HCT116 (cell line): ENCODE data around the gene KCNIP4.

Source experiments
- CEBPB ChIP-seq: IDR thresholded peaks from 2 replicates; pipeline ENCODE4 v1.6.1; 2012; ENCODE audit warnings: low read depth
- EZH2 ChIP-seq: fragments of 200-600 bp; sonication (generic); IDR thresholded peaks from 2 replicates; pipeline ENCODE4 v1.6.1; 2017; ENCODE audit warnings: antibody characterized with exemption, mixed run types
- EZH2phosphoT487 ChIP-seq: fragments of 200-600 bp; IDR thresholded peaks from 2 replicates; pipeline ENCODE4 v1.6.1; 2018; ENCODE audit warnings: antibody characterized with exemption, borderline replicate concordance
- FOSL1 ChIP-seq: IDR thresholded peaks from 2 replicates; pipeline ENCODE4 v1.6.1; 2012; ENCODE audit warnings: low read depth
- POLR2A ChIP-seq: IDR thresholded peaks from 2 replicates; pipeline ENCODE4 v1.7.0; 2011; ENCODE audit warnings: borderline replicate concordance; ENCODE audit not compliant: insufficient read depth, insufficient read length; ENCODE audit errors: extremely low read depth
- POLR2AphosphoS5 ChIP-seq: IDR thresholded peaks from 2 replicates; pipeline ENCODE4 v1.6.1; 2011; ENCODE audit warnings: mild to moderate bottlenecking, low read depth, low read length, moderate library complexity
- REST ChIP-seq: IDR thresholded peaks from 2 replicates; pipeline ENCODE4 v1.6.1; 2012; ENCODE audit warnings: low read depth
- YY1 ChIP-seq: IDR thresholded peaks from 2 replicates; pipeline ENCODE4 v1.6.1; 2011; ENCODE audit warnings: low read length, low read depth, moderate library complexity, mild to moderate bottlenecking; ENCODE audit not compliant: insufficient replicate concordance; ENCODE audit errors: extremely low read depth
- ZBTB33 ChIP-seq: IDR thresholded peaks from 2 replicates; pipeline ENCODE4 v1.6.1; 2011; ENCODE audit warnings: mild to moderate bottlenecking, low read length, moderate library complexity; ENCODE audit not compliant: insufficient replicate concordance; ENCODE audit errors: extremely low read depth
- ZFX ChIP-seq: fragments of 450-650 bp; IDR thresholded peaks from 2 replicates; pipeline ENCODE4 v1.6.1; 2017
- ZNF274 ChIP-seq: fragments of 200-500 bp; sonication (Bioruptor generic); IDR thresholded peaks from 2 replicates; pipeline ENCODE4 v1.6.1; 2014; ENCODE audit warnings: mild to moderate bottlenecking, low read depth, low read length, inconsistent platforms
- TF ChIP-seq, protein P1 (sequence below): IDR thresholded peaks from 2 replicates; pipeline ENCODE4 v1.6.1; 2012
- TF ChIP-seq, protein P2 (sequence below), 3 experiments: fragments of 200-600 bp in 1 of 3; sonication (generic) in 1 of 3; IDR thresholded peaks in 2 of 3; conservative IDR thresholded peaks in 1 of 3; 2 replicates each; pipeline ENCODE4 v1.5.1; 2012 to 2017; ENCODE audit warnings: low read depth in 2 of 3, low read length in 2 of 3, antibody characterized with exemption in 1 of 3, borderline replicate concordance in 1 of 3, control low read depth in 1 of 3, mild to moderate bottlenecking in 1 of 3, mixed read lengths in 1 of 3, mixed run types in 1 of 3, moderate library complexity in 1 of 3; ENCODE audit not compliant: insufficient read depth in 1 of 3

DNA sequence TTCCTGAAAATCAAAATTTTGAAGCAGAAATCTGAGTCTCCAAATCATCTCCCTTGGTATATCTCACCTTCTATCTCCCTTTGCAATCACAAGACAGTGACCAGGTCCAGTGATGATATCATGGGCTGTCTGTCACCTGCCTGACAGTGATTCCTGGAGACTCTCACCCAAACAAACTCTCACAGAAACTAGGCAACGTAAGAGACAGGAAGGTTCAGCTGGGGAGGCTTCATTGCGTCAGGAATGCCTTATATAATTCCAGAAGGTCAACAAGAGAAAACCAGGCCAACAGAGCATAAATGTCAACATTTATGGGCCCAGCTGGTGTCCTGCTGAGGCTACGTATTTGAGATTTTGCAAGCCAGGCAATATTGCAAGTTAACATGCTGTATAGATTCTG, 412.7 kb downstream of the KCNIP4 start:
- TF ChIP-seq, protein P1, sequence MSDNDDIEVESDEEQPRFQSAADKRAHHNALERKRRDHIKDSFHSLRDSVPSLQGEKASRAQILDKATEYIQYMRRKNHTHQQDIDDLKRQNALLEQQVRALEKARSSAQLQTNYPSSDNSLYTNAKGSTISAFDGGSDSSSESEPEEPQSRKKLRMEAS, result no peak
- no peak for TF ChIP-seq REST
- TF ChIP-seq, protein P2, sequence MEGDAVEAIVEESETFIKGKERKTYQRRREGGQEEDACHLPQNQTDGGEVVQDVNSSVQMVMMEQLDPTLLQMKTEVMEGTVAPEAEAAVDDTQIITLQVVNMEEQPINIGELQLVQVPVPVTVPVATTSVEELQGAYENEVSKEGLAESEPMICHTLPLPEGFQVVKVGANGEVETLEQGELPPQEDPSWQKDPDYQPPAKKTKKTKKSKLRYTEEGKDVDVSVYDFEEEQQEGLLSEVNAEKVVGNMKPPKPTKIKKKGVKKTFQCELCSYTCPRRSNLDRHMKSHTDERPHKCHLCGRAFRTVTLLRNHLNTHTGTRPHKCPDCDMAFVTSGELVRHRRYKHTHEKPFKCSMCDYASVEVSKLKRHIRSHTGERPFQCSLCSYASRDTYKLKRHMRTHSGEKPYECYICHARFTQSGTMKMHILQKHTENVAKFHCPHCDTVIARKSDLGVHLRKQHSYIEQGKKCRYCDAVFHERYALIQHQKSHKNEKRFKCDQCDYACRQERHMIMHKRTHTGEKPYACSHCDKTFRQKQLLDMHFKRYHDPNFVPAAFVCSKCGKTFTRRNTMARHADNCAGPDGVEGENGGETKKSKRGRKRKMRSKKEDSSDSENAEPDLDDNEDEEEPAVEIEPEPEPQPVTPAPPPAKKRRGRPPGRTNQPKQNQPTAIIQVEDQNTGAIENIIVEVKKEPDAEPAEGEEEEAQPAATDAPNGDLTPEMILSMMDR (IDR thresholded peaks at IDR 0.05 in 2 of 3, conservative IDR thresholded peaks at IDR 0.05 in 1 of 3; ENCODE audit: borderline replicate concordance in 1 of 3, insufficient read depth in 1 of 3, low read depth in 2 of 3, low read length in 2 of 3), result no peak
- no peak for TF ChIP-seq ZNF274
- TF ChIP-seq POLR2A, result no peak
- no peak for TF ChIP-seq POLR2AphosphoS5
- no peak for TF ChIP-seq EZH2
- no peak for TF ChIP-seq FOSL1
- TF ChIP-seq ZBTB33, result no peak
- no peak for TF ChIP-seq YY1
- TF ChIP-seq EZH2phosphoT487, result no peak
- no peak for TF ChIP-seq ZFX
- no peak for TF ChIP-seq CEBPB
